IPS-11a (cell line): Measurements from ENCODE around the gene DOC2A.

Experiments used
- H3K4me3 ChIP-seq: one replicate; pipeline ENCODE4 v1.5.1; 2013; ENCODE audit warnings: low read depth, low read length, control low read depth

Gene DOC2A

DNA sequence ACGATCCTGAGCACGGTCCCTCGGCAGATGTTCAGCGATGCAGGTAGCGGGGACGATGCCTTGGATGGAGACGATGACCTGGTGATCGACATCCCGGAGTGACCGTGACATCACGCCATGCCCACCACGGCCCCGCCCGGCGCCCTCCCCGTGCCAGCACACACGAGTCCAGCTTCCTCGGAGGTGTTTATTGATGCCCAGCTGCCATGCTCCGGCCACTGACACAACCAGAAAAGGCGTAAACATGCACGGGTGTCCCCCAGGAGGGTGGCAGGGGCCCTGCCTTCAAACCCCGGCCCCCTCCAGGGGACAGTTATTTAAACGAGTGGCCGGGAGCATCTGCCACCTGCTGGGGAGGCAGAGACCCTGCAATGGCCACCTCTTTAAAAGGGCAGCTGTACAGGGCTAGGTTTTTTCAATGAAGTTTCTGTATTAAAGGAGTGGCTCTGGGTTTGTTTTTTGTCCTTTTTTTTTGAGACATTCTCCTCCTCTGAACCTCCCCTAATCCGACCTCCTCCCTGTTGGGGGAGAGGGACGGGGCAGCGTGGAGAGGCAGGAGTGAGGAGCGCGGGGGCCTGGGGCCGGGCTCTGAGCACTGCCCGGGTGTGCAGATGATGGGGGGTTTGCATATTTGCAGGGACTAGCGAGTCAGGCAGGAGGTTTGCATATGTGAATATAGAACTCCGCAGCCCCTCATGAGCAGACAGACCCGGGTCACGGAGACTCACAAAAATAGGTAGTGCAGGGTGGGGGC, 5.3 kb downstream of the DOC2A start:
- H3K4me3 ChIP-seq = no peak overlapping the region

DNA sequence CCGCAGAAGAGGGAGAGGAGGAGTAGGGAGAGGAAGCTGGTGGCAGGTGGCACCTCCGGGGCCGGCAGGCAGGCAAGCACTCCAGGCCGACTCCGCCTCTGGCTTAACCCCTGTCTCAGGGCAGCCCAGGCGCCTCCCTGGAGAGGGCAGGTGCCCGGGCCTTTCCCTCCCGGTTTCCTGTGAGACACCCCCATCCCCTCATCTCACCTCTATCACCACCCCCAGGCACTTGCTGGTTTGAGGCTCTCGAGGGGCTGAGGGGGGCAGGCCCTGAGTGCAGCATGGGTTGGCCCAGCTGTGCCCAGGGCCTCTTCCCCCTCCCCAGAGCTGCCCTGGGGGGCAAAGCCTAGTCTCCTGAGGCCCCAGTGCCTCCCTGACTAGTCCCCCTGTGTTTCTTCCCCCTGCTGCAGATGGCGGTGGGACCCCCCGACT, 6.0 kb downstream of the DOC2A start:
- no peak overlapping the region for H3K4me3 ChIP-seq

DNA sequence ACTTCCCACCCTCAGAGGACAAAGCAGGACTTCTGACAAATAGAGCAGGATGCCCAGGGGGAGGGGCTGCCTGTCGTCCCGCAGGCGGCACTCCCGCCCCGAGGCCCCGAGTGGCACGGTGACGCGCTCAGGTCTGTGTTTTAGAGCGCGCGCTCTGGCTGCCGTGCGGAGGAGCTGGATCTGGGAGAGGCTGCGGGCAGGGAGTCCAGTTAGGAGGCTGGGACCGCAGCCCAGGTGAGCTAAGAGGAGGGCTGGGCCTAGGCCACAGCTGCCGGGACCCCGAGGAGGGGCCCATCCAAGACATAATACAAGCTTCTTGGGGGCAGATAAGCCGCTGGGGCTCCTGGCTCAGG, 6.4 kb downstream of the DOC2A start:
- H3K4me3 ChIP-seq = no peak overlapping the region

DNA sequence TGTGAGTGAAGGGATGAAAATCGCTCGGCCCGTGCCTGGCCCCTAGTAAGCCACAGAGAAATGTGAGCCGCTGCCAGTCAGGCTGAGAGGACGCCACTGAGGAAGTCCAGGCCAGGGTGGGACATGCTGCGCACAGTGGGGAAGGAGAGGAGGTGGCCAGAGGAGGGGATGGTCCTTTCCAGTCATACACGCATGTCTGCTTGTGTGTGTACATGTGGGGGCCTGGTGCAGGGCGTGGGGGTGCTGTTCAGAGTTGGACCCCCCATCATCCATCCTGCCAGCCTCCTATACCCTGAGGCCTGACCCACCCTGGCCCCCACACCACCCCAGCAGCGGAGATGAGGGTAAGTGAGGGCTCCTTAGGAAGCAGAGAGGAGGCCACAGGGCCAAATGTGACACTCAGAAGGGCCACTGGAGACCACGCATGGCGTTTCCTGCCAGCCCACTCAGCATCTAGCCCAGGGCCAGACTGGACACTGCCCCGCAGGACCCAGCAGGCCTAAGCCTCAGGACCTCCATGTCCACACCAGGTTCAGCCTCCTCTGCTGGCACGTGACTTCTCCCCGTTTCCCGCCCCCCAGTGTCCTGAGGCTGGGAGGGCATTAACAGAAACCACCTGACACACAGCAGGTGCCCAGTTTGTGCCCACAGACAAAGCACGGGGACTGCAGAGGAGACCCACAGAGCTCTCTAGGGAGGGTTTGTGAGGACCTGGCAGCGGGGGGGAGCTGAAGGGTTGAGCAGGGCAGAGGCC, 7.0 kb downstream of the DOC2A start:
- H3K4me3 ChIP-seq = no peak overlapping the region

DNA sequence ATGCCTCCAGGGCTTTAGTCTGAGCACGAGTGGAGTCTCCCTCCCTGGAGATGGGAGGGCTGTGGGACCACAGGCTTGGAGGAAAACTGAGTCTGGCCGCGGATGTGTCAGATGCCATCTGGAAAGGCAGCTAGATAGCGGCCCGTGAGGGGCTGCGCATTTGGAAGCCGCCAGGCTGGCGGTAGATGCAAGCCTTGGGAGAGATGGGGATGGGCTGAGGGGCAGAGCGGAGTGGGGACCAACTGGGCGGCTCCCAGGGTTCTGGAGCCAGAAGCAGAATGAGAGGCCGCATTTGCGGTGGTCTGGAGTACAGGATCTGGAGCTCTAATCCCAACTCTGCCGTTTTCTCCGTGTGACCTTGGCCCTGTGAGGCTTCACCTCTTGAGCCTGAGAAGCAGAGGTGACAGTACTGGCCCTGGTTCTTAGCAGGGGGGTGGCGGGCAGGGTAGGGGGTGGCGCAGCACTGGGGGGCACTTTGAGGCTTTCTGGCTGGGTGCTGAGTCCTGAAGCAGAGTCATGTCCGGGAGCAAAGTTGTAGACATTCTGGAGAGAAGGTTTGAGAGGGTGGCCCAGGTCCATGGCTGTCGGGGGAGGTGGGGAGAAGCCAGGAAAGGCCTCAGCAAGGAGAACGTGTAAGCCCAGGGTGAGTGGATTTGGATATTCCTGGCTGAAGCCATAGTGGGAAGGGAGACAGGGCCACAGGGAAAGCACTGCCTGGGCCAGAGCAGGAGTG, 8.0 kb downstream of the DOC2A start:
- no peak overlapping the region for H3K4me3 ChIP-seq

DNA sequence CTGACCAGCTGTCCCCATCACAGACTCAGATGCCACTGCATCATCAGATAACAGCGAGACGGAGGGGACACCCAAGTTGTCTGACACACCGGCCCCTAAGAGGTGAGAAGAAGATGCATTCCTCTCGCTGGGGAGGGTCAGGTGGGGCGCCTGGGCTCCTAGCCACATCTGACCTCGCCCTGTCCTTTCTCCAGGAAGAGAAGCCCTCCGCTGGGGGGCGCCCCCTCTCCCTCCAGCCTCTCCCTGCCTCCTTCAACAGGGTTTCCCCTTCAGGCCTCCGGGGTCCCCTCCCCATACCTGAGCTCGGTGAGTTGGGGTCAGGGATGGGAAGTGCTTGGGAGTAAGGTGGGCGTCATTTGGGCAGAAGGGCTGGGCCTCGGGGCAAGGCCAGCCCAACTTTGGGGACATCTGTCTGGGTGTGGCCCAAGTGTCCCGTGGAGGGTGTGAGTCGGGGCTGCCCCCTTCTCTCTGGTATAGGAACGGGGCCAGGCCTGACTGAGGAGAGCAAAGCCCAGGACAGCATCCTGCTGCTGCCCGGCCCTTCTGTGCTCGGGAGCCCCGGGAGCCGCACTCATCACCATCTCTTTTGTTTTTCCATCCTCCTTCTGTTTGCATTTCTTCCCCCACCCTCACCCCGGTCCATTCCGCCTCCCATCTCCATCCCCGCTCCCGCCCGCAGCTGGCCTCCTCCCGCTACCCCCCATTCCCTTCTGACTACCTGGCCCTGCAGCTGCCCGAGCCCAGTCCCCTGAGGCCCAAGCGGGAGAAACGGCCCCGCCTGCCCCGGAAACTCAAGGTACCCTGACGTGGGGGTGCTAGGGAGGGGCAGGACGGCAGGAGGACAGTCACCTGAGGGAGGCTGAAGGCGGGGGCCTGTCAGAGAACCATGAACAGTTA, 9.8 kb downstream of the DOC2A start:
- H3K4me3 ChIP-seq = no peak overlapping the region

DNA sequence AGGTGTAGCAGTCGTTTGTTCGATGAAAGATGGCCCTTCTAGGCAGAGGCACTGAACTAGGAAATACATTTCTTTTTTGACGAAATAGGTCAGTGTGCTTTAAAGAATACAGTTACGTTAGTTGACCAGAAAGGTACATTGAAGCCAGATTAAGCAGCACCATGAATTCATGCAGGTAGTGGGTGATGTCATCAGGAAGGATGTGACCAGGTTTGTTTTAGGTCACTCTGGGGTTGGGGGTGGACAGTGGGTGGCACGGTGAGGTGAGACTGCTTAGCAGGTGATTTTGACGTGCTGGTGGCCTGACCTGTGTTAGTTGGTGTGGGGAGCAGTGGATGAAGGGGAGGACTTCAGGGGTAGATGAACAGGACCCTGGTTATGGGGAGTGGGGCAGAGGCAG, 11.2 kb downstream of the DOC2A start:
- no peak overlapping the region for H3K4me3 ChIP-seq

DNA sequence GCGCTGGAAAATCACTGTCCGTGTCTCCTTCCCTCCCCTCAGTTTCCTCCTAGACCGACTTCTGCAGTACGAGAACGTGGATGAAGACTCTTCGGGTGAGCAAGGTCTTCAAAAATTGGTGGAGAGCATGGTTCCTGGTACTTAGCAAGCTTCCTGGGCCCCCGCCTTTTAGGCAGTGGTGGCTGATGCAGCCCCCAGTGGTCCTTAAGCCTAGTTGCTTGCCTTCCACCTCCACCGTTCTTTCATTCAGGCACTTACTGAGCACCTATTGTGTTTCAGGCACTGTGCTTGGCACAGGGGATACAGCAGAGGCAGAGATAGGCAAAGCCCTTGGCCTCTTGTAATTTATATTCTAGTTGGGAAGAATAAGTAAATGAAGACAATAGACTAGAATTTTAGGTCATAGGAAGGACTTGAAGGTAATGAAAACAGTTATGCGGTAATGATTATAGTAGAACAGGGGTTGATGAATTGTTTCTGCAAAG, 14.0 kb downstream of the DOC2A start:
- H3K4me3 ChIP-seq = peak overlapping the region; percentile 71

DNA sequence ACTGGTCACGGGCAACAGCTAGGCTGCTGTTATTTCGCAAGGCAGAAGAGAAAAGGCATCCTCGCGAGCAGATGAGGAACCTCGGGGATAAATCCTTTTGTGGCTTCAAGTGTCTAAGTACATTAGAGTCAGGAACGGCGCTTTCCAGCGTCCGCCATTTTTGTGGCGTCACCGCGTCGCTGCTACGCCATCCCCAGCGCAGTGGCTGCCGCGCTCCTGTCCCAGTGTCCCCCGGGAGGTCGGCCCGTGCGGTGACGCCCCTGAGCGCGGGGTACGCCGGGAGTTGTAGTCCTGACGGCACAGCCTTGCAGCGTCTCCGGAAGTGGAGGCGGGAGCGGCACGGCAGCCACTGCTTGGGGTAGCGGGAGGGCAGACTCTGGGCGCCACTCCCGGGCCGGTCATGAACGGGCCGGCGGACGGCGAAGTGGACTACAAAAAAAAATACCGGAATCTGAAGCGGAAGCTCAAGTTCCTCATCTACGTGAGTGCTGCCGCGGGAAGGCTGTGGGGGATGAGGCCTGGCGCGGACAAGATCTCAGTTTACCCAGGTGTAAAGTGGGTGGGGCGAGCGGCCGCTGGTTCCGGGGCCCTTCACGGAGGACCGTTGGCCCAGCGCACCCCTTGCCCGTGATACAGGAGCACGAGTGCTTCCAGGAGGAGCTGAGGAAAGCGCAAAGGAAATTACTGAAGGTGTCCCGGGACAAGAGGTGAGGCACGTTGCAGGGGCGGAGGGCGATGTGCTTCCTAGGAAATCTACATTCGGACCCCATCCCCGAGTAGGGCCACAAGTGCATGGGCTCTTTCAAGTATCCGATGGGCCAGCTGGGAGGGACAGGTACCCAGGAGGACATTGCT, 14.7 kb downstream of the DOC2A start, which contains the start of gene INO80E:
TSS of gene INO80E (plus strand) at position 331 of the 855 bp plus-strand sequence. CDS start at position 401, 70 bp downstream.
- peak within 1 kb of the TSS; percentile 71 for H3K4me3 ChIP-seq

DNA sequence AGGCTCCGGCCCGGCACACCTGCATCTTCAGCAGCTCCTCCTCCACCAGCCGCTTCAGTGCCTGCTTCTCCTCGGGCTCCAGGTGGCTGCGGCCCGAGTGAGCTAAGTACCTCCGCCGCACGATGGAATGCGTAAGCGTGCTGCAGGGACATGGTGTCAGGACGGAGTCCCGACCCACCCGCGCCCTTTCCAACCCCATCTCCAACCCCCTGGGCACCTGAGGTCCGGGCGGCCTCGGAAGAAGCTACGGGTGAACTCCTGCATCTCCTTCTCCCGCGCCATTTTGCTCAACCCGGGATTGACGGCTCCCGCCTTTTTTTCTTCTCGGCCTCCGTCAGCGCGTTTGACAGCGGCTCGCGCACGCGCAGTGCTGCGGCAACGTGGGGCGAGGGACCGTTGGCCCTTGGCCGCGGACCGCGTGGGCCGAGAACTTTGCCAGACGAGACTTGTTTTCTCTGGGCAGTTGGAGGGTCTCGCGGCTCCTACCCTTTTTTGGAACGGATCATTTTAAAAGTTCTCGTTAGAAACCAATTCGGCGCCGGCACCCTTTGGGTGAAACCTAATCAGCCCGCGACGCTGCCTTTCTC, 15.4 kb downstream of the DOC2A start, which contains the start of gene HIRIP3:
TSS of gene HIRIP3 (minus strand) at position 294 of the 587 bp plus-strand sequence. CDS start at position 282, 12 bp downstream.
- H3K4me3 ChIP-seq = peak within 1 kb of the TSS; percentile 71

DNA sequence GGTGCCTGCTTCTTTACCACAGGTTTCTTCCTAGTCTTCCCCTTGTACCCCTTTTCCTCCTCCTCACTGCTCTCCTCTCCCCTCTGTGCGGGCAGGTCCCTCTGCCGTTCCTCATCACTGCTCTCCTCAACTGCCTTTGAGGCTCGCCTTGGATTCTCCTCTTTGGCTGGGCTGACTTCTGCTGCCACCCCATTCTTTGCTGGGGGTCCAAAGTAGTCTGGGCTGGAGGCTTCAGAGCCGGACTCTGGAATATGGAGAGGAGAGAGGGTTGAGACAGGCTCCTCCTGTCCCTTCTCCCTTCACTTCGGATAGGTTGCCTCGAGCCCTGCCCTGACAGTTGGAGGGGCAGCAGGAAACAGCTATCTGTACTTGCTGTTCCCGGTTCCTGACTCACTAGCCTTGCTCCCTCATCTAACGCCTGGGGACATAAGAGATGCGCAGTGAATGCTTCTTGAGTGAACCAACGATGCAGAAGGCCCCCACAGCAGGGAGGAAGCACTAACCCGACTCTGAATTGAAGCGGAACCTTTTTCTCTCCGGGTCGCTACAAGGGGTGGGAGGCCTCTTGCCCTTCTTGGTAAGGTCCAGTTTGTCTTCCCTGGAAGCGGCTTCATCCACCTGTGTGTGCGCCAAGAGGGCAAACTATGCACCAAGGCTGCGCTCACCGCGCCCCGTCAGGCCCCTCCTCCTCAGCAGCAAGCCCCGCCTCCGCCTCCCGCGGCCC, 16.1 kb downstream of the DOC2A start:
- H3K4me3 ChIP-seq = peak overlapping the region; percentile 71

DNA sequence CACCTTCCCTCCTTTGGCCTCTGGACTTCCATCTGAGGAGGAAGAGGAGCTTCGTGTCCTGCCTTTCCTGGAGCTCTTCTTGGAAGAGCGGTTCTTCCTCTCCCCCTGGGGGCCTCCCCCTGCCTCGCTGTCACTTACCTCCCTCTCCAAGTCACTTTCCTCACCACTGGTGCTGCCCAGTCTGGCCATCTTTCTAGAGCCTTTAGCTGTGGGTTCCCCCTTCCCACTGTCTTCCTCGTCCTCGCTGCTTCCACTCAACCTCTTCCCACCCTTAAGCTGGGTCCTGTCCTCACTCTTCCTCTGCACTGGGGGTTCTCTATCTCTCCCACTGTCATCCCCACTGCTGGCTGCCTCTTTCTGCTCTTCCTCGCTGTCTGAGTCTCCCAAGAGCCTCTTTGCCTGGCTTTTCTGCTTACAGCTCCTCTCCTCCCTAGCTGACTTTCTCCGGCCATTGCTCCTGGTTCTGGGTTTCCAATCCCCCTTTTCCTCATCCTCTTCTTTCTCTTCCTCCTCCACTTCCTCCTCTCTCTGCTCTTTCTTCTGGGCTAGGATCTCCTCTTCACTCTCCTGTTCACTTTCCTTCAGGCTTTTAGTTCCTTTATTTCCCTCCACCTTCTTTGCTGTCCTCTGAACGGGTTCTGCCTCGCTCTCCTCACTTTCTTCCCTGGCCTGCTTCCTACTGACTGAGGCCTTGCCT, 16.8 kb downstream of the DOC2A start:
- no peak overlapping the region for H3K4me3 ChIP-seq

DNA sequence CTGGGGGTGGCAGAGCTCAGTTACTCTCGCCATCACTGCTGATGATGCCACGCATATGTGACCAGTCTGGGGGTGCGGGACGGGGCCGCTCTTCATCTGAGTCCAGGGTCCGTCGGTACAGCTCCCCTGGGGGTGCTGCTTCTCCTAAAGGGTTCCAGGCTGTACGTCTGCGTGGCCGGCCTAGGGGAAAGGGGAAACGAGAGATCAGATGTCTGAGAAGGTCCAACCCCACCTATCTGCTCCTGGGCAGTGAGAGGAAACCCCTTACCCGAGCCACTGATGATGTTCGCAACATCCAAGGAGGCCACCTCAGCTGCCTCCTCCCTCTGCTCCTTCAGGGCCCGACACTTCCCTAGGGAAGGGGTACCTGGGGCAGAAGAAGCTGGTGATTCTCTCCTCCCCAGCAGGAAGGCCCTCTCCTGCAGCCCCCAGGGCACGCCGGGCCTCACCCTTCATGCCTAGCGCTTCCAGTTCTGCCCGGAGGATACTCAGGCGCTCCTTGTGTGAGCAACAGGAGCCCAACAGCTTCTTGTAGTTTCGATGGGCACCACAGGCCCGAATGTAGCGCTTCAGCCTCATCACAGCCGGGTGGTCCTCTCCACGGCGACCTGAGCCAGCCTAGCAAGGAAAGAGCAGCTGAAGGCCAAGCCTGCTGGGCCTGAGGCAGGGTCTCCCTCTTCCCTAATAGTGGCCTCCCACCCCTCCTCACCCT, 17.5 kb downstream of the DOC2A start:
- no peak overlapping the region for H3K4me3 ChIP-seq

DNA sequence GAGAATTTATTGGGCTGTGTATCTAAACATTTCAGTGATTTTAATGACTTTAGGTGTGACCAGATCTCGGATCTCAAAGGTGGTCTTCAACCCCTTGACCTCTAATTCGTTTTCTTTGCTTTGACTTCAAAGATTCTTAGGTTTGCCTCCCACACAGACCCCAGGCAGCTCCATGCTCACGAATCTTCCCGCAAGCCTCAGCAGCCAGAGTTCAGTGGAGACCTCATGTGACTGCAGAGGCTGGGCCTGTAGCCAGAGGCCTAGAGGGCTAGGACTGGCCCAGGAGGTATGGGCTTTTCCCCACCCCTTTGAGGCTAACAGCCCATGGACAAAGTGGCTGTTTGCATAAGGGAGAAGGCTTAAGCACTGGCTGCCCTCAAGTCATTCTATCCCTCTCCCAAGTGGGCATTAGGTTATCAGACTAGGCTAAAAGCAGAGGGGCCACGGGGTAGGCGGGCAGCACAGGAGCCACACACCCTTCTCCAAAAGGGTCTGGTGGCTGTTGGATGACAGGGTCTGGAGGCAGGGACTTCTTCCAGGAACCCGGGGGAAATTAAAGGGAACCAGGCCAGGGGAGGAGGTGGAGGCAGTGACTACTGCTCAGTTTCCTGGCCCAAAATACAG, 18.4 kb downstream of the DOC2A start:
- no peak overlapping the region for H3K4me3 ChIP-seq

DNA sequence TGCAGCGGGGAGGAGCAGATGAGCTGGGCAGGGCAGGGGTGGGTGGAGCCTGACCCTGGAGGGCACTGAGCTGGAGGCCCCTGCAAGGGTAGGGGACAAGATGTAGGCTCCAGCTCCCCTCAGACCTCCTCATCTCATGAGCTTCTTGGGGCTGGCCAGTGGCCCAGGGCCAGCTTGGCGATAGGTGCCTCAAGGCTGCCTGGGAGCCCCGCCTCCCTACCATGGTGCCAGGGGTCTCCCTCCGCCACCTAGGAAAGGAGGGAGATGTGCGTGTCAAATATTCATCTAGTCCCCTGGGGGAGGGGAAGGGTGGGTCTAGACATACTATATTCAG, 19.3 kb downstream of the DOC2A start:
- no peak overlapping the region for H3K4me3 ChIP-seq

DNA sequence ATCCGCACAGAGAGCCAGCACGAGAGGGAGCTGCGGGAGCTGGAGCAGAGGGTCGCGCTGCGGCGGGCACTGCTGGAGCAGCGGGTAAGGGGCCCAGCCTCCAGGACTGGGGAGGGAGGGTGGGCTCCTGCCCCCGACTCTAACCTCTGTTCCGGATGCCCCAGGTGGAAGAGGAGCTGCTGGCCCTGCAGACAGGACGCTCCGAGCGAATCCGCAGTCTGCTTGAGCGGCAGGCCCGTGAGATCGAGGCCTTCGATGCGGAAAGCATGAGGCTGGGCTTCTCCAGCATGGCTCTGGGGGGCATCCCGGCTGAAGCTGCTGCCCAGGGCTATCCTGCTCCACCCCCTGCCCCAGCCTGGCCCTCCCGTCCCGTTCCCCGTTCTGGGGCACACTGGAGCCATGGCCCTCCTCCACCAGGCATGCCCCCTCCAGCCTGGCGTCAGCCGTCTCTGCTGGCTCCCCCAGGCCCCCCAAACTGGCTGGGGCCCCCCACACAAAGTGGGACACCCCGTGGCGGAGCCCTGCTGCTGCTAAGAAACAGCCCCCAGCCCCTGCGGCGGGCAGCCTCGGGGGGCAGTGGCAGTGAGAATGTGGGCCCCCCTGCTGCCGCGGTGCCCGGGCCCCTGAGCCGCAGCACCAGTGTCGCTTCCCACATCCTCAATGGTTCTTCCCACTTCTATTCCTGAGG, 19.8 kb downstream of the DOC2A start:
- no peak overlapping the region for H3K4me3 ChIP-seq
